Natural killer cell (primary cell): ENCODE measurements around the gene MAP3K14. TPM values are rescaled to one million over a fixed set of nuclear protein-coding genes. Genes with fewer than 3 reads are reported as not detected.

Experiments
- ATAC-seq, 3 donors: fragments of 150-1000 bp in 2 of 3; fragments of 200-7000 bp in 1 of 3; cut with Tn5 transposase; 1 replicate in 1 of 3; 2 replicates in 2 of 3; pipeline ENCODE4 v1.10.0; 2021; ENCODE audit warnings: mild to moderate bottlenecking in 2 of 3, moderate library complexity in 2 of 3
- DNase-seq, 2 donors: peaks; one replicate each; pipeline versions ENCODE4 v3.0.0 to v3.0.0-alpha.2; 2013 to 2021; ENCODE audit warnings: mixed read lengths in 1 of 2
- H3K27ac ChIP-seq: one replicate; pipeline ENCODE4 v1.5.1; 2013; ENCODE audit warnings: mild to moderate bottlenecking, low read length
- H3K27me3 ChIP-seq: one replicate; pipeline ENCODE4 v1.6.1; 2013; ENCODE audit warnings: low read length; ENCODE audit not compliant: control insufficient read depth, insufficient read depth
- H3K36me3 ChIP-seq: one replicate; pipeline ENCODE4 v1.6.1; 2013; ENCODE audit warnings: low read length; ENCODE audit not compliant: control insufficient read depth, insufficient read depth
- H3K4me1 ChIP-seq: one replicate; pipeline ENCODE4 v1.6.1; 2013; ENCODE audit warnings: low read length; ENCODE audit not compliant: control insufficient read depth, insufficient read depth
- H3K4me3 ChIP-seq: one replicate; pipeline ENCODE4 v1.5.1; 2013; ENCODE audit warnings: low read length
- H3K9me3 ChIP-seq: one replicate; pipeline ENCODE4 v1.6.1; 2013; ENCODE audit warnings: low read length; ENCODE audit not compliant: control insufficient read depth, insufficient read depth
- H3K27ac Mint-ChIP-seq, 2 donors: one replicate each; pipeline ENCODE4 v1.8.0; 2022; ENCODE audit warnings: mild to moderate bottlenecking in 2 of 2, mixed read lengths in 2 of 2, moderate library complexity in 1 of 2
- H3K27me3 Mint-ChIP-seq, 2 donors: one replicate each; pipeline ENCODE4 v1.8.0; 2022; ENCODE audit warnings: low read depth in 2 of 2, mixed read lengths in 2 of 2
- H3K36me3 Mint-ChIP-seq: one replicate; pipeline ENCODE4 v1.8.0; 2022; ENCODE audit warnings: mixed read lengths
- H3K4me1 Mint-ChIP-seq, 2 donors: one replicate each; pipeline ENCODE4 v1.8.0; 2022; ENCODE audit warnings: mixed read lengths in 2 of 2
- H3K4me3 Mint-ChIP-seq: one replicate; pipeline ENCODE4 v1.8.0; 2022; ENCODE audit warnings: mild to moderate bottlenecking, moderate library complexity, mixed read lengths
- H3K9me3 Mint-ChIP-seq, 2 donors: one replicate each; pipeline ENCODE4 v1.8.0; 2022; ENCODE audit warnings: mixed read lengths in 2 of 2
- CTCF ChIP-seq: fragments of 200-600 bp; IDR thresholded peaks from one replicate; pipeline ENCODE4 v1.8.0; 2022; ENCODE audit warnings: antibody characterized with exemption
- WGBS: methylation state at CpG from one replicate; pipeline ENCODE4 v1.1.7; 2013; ENCODE audit warnings: missing lambda C conversion rate; ENCODE audit not compliant: insufficient coverage; 5-methylcytosine and 5-hydroxymethylcytosine counted together
- intact Hi-C: fragments of 100-400 bp; cut with micrococcal nuclease; formaldehyde crosslinking; loops from one replicate; pipeline ENCODE4 v1.14.2; 2022
- total RNA-seq, 4 donors: library from RNA; stranded (reverse); fragments of 120-200 nt in 1 of 4; gene quantifications; one replicate each; pipeline versions ENCODE4 v1.2.3 to v1.2.4, GENCODE V29; 2013 to 2022

The MAP3K14 gene
- total RNA-seq, 3 donors from 2014 or later (not counting 1 experiment from before 2014, with no cell fraction given), result 28.0 to 31.9 (median 31.6) TPM

DNA sequence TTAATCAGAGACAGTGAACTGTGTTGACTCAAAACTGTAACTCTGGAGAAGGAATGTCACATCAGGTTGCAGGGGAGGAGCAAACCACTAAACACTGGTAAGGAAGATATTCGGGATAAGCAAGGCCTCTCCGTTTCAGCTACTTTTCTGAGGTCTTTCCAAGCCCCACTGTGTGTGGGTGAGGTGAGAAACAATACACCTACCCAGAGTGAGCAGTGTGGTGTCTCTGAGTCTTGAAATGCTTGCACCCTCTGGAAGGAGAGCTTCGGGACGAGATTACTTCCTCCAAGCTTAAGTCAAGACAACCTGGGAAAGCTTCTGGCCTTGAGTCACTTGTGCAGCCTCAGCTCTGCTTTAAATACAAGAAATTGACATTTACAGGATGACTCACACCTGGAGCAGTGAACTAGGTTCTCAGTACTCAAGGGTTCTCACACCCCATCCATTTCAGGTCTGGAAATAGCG lies 2.5 kb upstream of the MAP3K14 start:
- Mint-ChIP-seq H3K9me3 (no peaks in the 10 kb centered on the region), H3K4me3 (no peak overlapping the region), H3K4me1 (peaks cover 61% of the 10 kb centered on the region in 2 donors), H3K27ac (no peak overlapping the region), H3K27me3 (no peaks in the 10 kb centered on the region), H3K36me3 (no peaks in the 10 kb centered on the region)
- H3K4me1 ChIP-seq, result peaks cover 46% of the 10 kb centered on the region
- intact Hi-C loops, result loop anchor here (5.0 kb wide), 1 partner anchor 172 kb away; the partner anchor contains the start of gene HEXIM1
- no peaks in the 10 kb centered on the region for H3K27me3 ChIP-seq
- no peak overlapping the region for H3K4me3 ChIP-seq
- 90% methylated on average over 5 of the region's 5 CpGs for WGBS
- no peaks in the 10 kb centered on the region for H3K9me3 ChIP-seq
- ATAC-seq (no peak), DNase-seq (no peak)
- no peak for TF ChIP-seq CTCF
- H3K36me3 ChIP-seq, result no peaks in the 10 kb centered on the region
- no peak overlapping the region for H3K27ac ChIP-seq

- H3K4me1 Mint-ChIP-seq, result peaks cover 66 to 67% of the 10 kb centered on the region in 2 donors
- ATAC-seq, result no peak
- DNase-seq, result no peak
- Histone ChIP-seq H3K27me3 (no peaks in the 10 kb centered on the region), H3K27ac (no peak overlapping the region), H3K9me3 (no peaks in the 10 kb centered on the region), H3K4me1 (peaks cover 50% of the 10 kb centered on the region), H3K4me3 (no peak overlapping the region), H3K36me3 (no peaks in the 10 kb centered on the region)
- intact Hi-C loops, result loop anchor here (5.0 kb wide), 1 partner anchor 171 kb away; the partner anchor contains the start of gene HEXIM1
- H3K9me3 Mint-ChIP-seq, result no peaks in the 10 kb centered on the region
- no peak overlapping the region for H3K27ac Mint-ChIP-seq
- H3K27me3 Mint-ChIP-seq, result no peaks in the 10 kb centered on the region
- H3K36me3 Mint-ChIP-seq, result no peaks in the 10 kb centered on the region
- WGBS, result 92% methylated on average over 7 of the region's 7 CpGs
- H3K4me3 Mint-ChIP-seq, result no peak overlapping the region
- TF ChIP-seq CTCF, result no peak
These were observed 1.9 kb upstream of the MAP3K14 start for GRCh38 chr17:45318561-45319230.

DNA sequence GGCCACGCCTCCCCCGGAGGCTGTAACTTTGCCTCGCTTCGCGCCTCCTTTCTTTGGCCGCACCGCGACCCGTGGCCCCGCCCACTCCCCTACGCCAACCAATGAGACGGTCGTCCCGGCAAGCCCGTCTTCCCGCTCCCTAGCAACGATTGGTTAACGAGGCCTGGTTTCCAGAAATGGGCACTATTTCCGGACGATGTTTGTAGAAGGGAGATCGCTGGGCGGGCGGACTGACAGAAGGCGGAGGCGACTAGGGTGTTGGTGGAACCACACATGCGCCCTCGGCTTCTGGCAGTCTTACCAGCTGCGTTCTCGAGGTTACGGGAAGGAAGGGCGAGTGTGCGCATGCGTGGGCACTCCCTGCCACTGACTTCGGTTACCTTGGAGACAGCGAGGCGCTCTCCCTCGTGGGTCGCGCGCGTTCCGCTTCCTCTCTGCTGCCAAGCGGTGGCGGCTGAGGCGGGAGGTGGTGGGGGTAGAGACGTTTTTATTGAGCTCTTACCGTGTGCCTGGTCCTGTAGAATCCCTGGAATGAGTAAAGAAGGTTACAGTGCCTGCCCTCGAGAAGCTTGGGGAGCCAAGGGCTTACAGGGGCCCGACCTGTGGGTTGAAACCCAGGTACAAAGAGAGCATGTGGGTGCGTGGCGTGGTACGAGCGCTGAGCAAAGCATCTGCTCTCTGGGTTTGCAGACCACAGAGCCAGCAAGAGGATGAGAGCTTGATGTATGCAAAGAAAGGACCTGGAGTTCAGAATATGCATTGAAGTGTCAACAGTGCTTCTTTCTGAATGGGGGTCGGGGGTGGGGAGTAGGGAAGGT lies 500 bp upstream of the MAP3K14 start:
- Histone ChIP-seq H3K36me3 (no peaks in the 10 kb centered on the region), H3K27ac (peak overlapping the region; percentile 65), H3K4me1 (peaks cover 64% of the 10 kb centered on the region), H3K4me3 (peak overlapping the region; percentile 38), H3K27me3 (no peaks in the 10 kb centered on the region), H3K9me3 (no peaks in the 10 kb centered on the region)
- H3K4me3 Mint-ChIP-seq, result peak overlapping the region; percentile 92
- DNase-seq (peak; percentile 99 to 100), ATAC-seq (peak; percentile 76 to 93 (median 81))
- H3K27ac Mint-ChIP-seq, result peak overlapping the region; percentile 91 to 92
- under 1% methylated on average over 53 of the region's 54 CpGs for WGBS
- peaks cover 80 to 81% of the 10 kb centered on the region in 2 donors for H3K4me1 Mint-ChIP-seq
- intact Hi-C loops, result loop anchor here (2.0 to 5.0 kb wide), 3 partner anchors 15 to 170 kb away; partner anchors contain the start of gene HEXIM1
- H3K27me3 Mint-ChIP-seq, result no peaks in the 10 kb centered on the region
- H3K36me3 Mint-ChIP-seq, result no peaks in the 10 kb centered on the region
- H3K9me3 Mint-ChIP-seq, result no peaks in the 10 kb centered on the region
- TF ChIP-seq CTCF, result no peak
